ENCODE data around the gene RHEB. TPM values are rescaled to one million over a fixed set of nuclear protein-coding genes. Genes with fewer than 3 reads are reported as not detected.

The RHEB gene
- total and polyA plus RNA-seq, 2 donors (not counting 3 experiments of a cell fraction or from before 2014, with no cell fraction given): 59.4 to 108 TPM

- Histone ChIP-seq H3K9ac (replicated peaks; ENCODE audit: extremely low read depth, insufficient read depth, low read length) (no peak overlapping the region), H3K9me1 (replicated peaks; ENCODE audit: control insufficient read depth, extremely low read depth, insufficient read depth, low read length) (no peaks in the 10 kb centered on the region), H3K4me3 (replicated peaks in 1 of 3; ENCODE audit: insufficient read depth in 1 of 3, low read depth in 1 of 3, low read length in 3 of 3) (no peak overlapping the region), H3K79me2 (ENCODE audit: control insufficient read depth, insufficient read depth, low read length) (no peaks in the 10 kb centered on the region), H3K9me3 (replicated peaks; ENCODE audit: control insufficient read depth, insufficient read depth, low read length) (no peaks in the 10 kb centered on the region), H3K27me3 (ENCODE audit: control insufficient read depth in 2 of 2, insufficient read depth in 2 of 2, low read length in 2 of 2) (no peaks in the 10 kb centered on the region), H4K20me1 (replicated peaks; ENCODE audit: control insufficient read depth, extremely low read depth, insufficient read depth, low read length) (no peaks in the 10 kb centered on the region), H3K4me2 (ENCODE audit: insufficient read depth, low read length) (no peak overlapping the region), H3K36me3 (ENCODE audit: control insufficient read depth in 2 of 2, extremely low read depth in 1 of 2, insufficient read depth in 2 of 2, low read length in 2 of 2) (peaks cover 6 to 16% of the 10 kb centered on the region in 2 experiments), H3K27ac (ENCODE audit: insufficient read depth, low read depth, low read length) (no peak overlapping the region), H3K4me1 (ENCODE audit: control insufficient read depth, extremely low read depth, insufficient read depth, low read length) (no peaks in the 10 kb centered on the region), H2AFZ (ENCODE audit: low read depth, low read length) (no peak overlapping the region)
- CTCF ChIA-PET: interaction anchor here (0.5 kb wide), 1 partner anchor 814 kb away, joined by 3 read pairs; no protein-coding TSS in a partner anchor
- TF ChIP-seq CTCF (IDR thresholded peaks at IDR 0.05; ENCODE audit: extremely low read depth in 1 of 2, insufficient read depth in 1 of 2, low read depth in 1 of 2, low read length in 2 of 2) (no peak), POLR2AphosphoS5 (IDR thresholded peaks at IDR 0.05; ENCODE audit: insufficient read depth, low read depth, low read length) (no peak), FOS (IDR thresholded peaks at IDR 0.05; ENCODE audit: borderline replicate concordance, insufficient read depth, low read length) (no peak), MAX (IDR thresholded peaks at IDR 0.05; ENCODE audit: insufficient read depth, insufficient read length) (no peak), POLR2A (IDR thresholded peaks at IDR 0.05; ENCODE audit: low read depth, low read length) (no peak), GATA2 (IDR thresholded peaks at IDR 0.05; ENCODE audit: insufficient read depth, insufficient read length, low read depth, low read length) (no peak), EZH2 (IDR thresholded peaks at IDR 0.05; ENCODE audit: borderline replicate concordance, low read depth, low read length, severe bottlenecking) (no peak), MYC (IDR thresholded peaks at IDR 0.05; ENCODE audit: low read depth, low read length) (no peak), JUN (IDR thresholded peaks at IDR 0.05; ENCODE audit: borderline replicate concordance, insufficient read depth, insufficient read length, low read depth) (no peak)
- DNase-seq (ENCODE audit: low read depth, low spot score) (no peak), FAIRE-seq (no peak)
- intact Hi-C loops (cut with micrococcal nuclease): no loop called here
- POLR2A ChIA-PET: no interaction called here
- no TSS peak for BruUV-seq (replicated peaks)
- dilution Hi-C loops (cut with MboI; ENCODE audit: extremely low pct_ligation_motif_present, low sequenced_read_pairs): no loop called here
These were observed 40.5 kb upstream of the RHEB start for GRCh38 chr7:151560243-151560642.

All from endothelial cell of umbilical vein (primary cell).